ENCODE results near the gene A1CF.
"Not testable (repeated sequence)": the region's sequence is repeated elsewhere in the genome, so short reads cannot be mapped to it uniquely, and the experiment has no call there.

A1CF gene

GRCh38 chr10:50892467-50892866 is 7.0 kb upstream of the A1CF start:
- Mint-ChIP-seq H3K9me3 (no peaks in the 10 kb centered on the region), H3K4me1 (no peaks in the 10 kb centered on the region), H3K4me3 (no peak overlapping the region), H3K36me3 (no peaks in the 10 kb centered on the region), H3K27me3 (no peaks in the 10 kb centered on the region), H3K27ac (no peak overlapping the region)
- DNase-seq: no peak
- CTCF ChIA-PET: no interaction called here

DNA sequence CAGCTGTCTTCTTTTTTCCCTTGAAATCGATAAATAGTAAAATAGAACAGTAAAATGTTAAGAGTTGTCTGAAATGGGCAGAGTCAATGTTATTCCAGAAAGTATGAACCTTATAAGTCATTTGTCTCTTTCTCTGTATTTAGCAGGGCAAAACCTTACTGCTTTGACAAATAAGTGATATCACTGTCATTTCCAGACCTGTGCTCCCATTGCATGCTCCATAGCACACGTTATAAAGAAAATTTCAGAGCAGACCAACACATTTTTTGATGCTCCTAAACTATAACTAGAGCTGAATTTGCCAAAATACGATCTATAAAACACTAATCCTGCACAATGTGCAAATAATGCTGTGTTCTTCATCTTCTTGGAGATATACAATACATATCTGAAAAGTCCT is 1.1 kb downstream of the A1CF start:
- Mint-ChIP-seq H3K27ac (no peak overlapping the region), H3K4me1 (no peaks in the 10 kb centered on the region), H3K9me3 (no peaks in the 10 kb centered on the region), H3K4me3 (no peak overlapping the region), H3K27me3 (peaks cover 8% of the 10 kb centered on the region), H3K36me3 (no peaks in the 10 kb centered on the region)
- no peak for DNase-seq
- CTCF ChIA-PET: interaction anchor here (1.2 kb wide), 1 partner anchor 19 kb away, joined by 3 read pairs; no protein-coding TSS in a partner anchor

DNA sequence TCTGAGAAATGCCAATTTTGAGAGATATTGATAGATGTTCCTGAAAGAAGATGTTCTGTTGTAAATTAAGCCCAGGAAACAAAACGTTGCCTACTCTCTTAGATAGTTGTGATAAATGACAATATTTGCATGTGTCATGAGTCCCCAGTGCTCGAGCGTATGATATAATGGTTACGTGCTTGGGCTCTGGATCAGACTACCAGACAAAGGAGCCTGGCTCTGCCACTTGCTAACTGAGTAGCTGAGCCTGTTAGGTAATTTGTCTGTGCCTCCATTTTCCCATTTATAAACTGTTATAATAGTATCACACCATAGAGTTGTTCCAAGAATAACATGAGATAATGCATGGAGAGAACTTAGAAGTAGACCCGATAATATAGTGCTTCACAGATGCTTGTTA is 1.8 kb downstream of the A1CF start:
- H3K4me3 Mint-ChIP-seq: no peak overlapping the region
- no peaks in the 10 kb centered on the region for H3K4me1 Mint-ChIP-seq
- no peaks in the 10 kb centered on the region for H3K9me3 Mint-ChIP-seq
- no peaks in the 10 kb centered on the region for H3K36me3 Mint-ChIP-seq
- H3K27ac Mint-ChIP-seq: no peak overlapping the region
- CTCF ChIA-PET: no interaction called here
- H3K27me3 Mint-ChIP-seq: peaks cover 8% of the 10 kb centered on the region
- DNase-seq: no peak

DNA sequence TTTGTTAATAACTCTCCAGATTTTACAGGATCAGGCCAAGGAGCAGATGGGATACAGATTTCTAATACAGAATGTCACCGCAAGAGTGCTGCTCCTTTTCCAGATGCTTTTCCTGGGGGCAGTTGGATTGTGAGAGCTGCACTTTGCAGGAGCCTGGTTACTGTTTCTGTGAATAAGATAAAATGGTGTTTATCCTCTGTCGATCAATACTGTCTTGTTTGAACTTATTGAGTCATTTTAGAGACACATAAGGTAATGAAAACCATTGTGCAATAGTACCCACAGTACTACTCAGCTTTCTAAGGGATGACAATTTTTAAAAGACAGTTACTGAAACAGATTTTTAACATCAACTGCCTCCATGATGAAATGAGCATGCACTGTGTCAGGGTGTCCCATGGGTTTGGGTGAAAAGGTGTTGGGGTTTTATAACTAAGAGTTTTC is 2.9 kb downstream of the A1CF start:
- Mint-ChIP-seq H3K27ac (no peak overlapping the region), H3K9me3 (no peaks in the 10 kb centered on the region), H3K36me3 (no peaks in the 10 kb centered on the region), H3K4me1 (no peaks in the 10 kb centered on the region), H3K4me3 (no peak overlapping the region), H3K27me3 (peaks cover 8% of the 10 kb centered on the region)
- DNase-seq: no peak
- CTCF ChIA-PET: no interaction called here

DNA sequence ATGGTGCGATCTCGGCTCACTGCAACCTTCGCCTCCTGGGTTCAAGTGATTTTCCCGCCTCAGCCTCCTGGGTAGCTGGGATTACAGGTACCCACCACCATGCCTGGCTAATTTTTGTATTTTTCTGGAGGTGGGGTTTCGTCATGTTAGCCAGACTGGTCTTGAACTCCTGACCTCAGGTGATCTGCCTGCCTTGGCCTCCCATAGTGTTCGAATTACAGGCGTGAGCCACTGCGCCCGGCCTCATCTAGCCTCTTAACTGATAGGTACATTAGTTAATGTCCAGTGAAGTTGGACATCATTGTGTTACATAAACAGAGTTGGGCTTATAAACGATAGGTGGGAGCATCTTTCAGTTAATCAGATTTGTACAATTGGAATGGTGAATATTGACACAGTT is 4.4 kb downstream of the A1CF start:
- H3K9me3 Mint-ChIP-seq, H3K36me3 Mint-ChIP-seq, H3K27me3 Mint-ChIP-seq, DNase-seq, H3K4me1 Mint-ChIP-seq, H3K27ac Mint-ChIP-seq, CTCF ChIA-PET, H3K4me3 Mint-ChIP-seq: not testable (repeated sequence)

GRCh38 chr10:50876429-50876828 is 9.0 kb downstream of the A1CF start:
- Mint-ChIP-seq H3K4me3 (no peak overlapping the region), H3K27ac (no peak overlapping the region), H3K4me1 (no peaks in the 10 kb centered on the region), H3K27me3 (no peaks in the 10 kb centered on the region), H3K9me3 (no peaks in the 10 kb centered on the region), H3K36me3 (no peaks in the 10 kb centered on the region)
- no peak for DNase-seq
- CTCF ChIA-PET: no interaction called here

GRCh38 chr10:50874723-50875122 is 10.7 kb downstream of the A1CF start:
- CTCF ChIA-PET: no interaction called here
- no peak overlapping the region for H3K4me3 Mint-ChIP-seq
- H3K27me3 Mint-ChIP-seq: no peaks in the 10 kb centered on the region
- no peaks in the 10 kb centered on the region for H3K36me3 Mint-ChIP-seq
- DNase-seq: no peak
- no peak overlapping the region for H3K27ac Mint-ChIP-seq
- H3K4me1 Mint-ChIP-seq: no peaks in the 10 kb centered on the region
- no peaks in the 10 kb centered on the region for H3K9me3 Mint-ChIP-seq

GRCh38 chr10:50866317-50866716 is 19.1 kb downstream of the A1CF start:
- H3K36me3 Mint-ChIP-seq: no peaks in the 10 kb centered on the region
- CTCF ChIA-PET: interaction anchor here (1.2 kb wide), 1 partner anchor 19 kb away, joined by 4 read pairs; the partner anchor contains the start of gene A1CF
- H3K4me1 Mint-ChIP-seq: no peaks in the 10 kb centered on the region
- no peak overlapping the region for H3K27ac Mint-ChIP-seq
- no peak overlapping the region for H3K4me3 Mint-ChIP-seq
- no peak for DNase-seq
- H3K9me3 Mint-ChIP-seq: no peaks in the 10 kb centered on the region
- peaks cover 8% of the 10 kb centered on the region for H3K27me3 Mint-ChIP-seq

GRCh38 chr10:50862719-50863118 is 22.7 kb downstream of the A1CF start:
- Mint-ChIP-seq H3K36me3 (no peaks in the 10 kb centered on the region), H3K4me3 (no peak overlapping the region), H3K9me3 (no peaks in the 10 kb centered on the region), H3K27ac (no peak overlapping the region), H3K27me3 (peaks cover 10% of the 10 kb centered on the region), H3K4me1 (no peaks in the 10 kb centered on the region)
- CTCF ChIA-PET: no interaction called here
- no peak for DNase-seq

DNA sequence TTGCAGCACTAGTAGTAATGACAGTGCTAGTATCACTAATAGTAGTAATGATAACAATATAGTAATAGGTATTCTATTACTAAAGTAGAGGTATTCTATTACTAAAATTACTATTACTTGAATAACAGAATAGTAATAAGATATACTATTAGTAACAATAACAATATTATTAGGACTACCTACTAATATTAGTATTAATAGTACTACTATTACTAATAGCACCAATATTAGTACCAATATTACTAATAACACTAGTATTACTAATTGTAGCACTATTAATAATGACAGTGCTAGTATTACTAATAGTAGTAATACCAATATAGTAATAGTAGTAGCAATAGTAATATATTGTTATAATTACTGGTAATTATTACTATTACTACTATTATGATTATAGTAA is 24.1 kb downstream of the A1CF start:
- Mint-ChIP-seq H3K9me3 (no peaks in the 10 kb centered on the region), H3K27me3 (peaks cover 13% of the 10 kb centered on the region), H3K36me3 (no peaks in the 10 kb centered on the region), H3K4me1 (no peaks in the 10 kb centered on the region), H3K4me3 (no peak overlapping the region), H3K27ac (no peak overlapping the region)
- CTCF ChIA-PET: no interaction called here
- DNase-seq: no peak

GRCh38 chr10:50857579-50857978 is 27.8 kb downstream of the A1CF start:
- H3K36me3 Mint-ChIP-seq: no peaks in the 10 kb centered on the region
- no peak overlapping the region for H3K27ac Mint-ChIP-seq
- no peak for DNase-seq
- peaks cover 6% of the 10 kb centered on the region for H3K27me3 Mint-ChIP-seq
- H3K9me3 Mint-ChIP-seq: no peaks in the 10 kb centered on the region
- no peaks in the 10 kb centered on the region for H3K4me1 Mint-ChIP-seq
- CTCF ChIA-PET: no interaction called here
- no peak overlapping the region for H3K4me3 Mint-ChIP-seq

- no peaks in the 10 kb centered on the region for H3K9me3 Mint-ChIP-seq
- H3K4me3 Mint-ChIP-seq: no peak overlapping the region
- no peaks in the 10 kb centered on the region for H3K4me1 Mint-ChIP-seq
- DNase-seq: no peak
- peaks cover 9% of the 10 kb centered on the region for H3K27me3 Mint-ChIP-seq
- H3K27ac Mint-ChIP-seq: no peak overlapping the region
- CTCF ChIA-PET: no interaction called here
- no peaks in the 10 kb centered on the region for H3K36me3 Mint-ChIP-seq
Observed at GRCh38 chr10:50855461-50855860, 30.0 kb downstream of the A1CF start.

DNA sequence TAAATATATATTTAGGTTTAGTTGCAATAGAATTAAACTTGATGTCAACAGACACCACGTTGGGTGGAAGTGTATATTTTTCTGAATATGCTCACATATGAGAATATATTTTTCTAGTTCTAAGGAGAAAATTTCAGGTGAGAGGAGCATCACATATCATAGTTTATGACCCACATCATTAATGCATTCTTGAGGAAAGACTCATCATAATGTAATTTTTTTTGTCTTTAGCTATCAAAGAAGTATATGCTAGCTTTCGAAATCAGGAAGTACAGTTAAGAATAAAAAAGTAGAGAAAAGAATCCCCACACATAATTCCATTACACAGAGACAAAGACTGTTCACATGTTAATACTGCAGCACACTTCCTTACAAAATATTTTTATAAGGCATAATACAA is 30.4 kb downstream of the A1CF start:
- no peak overlapping the region for H3K27ac Mint-ChIP-seq
- no peaks in the 10 kb centered on the region for H3K9me3 Mint-ChIP-seq
- CTCF ChIA-PET: no interaction called here
- no peaks in the 10 kb centered on the region for H3K36me3 Mint-ChIP-seq
- DNase-seq: no peak
- peaks cover 9% of the 10 kb centered on the region for H3K27me3 Mint-ChIP-seq
- no peak overlapping the region for H3K4me3 Mint-ChIP-seq
- no peaks in the 10 kb centered on the region for H3K4me1 Mint-ChIP-seq

- CTCF ChIA-PET: no interaction called here
- no peaks in the 10 kb centered on the region for H3K9me3 Mint-ChIP-seq
- no peaks in the 10 kb centered on the region for H3K36me3 Mint-ChIP-seq
Observed at GRCh38 chr10:50853557-50853956, 31.9 kb downstream of the A1CF start.

DNA sequence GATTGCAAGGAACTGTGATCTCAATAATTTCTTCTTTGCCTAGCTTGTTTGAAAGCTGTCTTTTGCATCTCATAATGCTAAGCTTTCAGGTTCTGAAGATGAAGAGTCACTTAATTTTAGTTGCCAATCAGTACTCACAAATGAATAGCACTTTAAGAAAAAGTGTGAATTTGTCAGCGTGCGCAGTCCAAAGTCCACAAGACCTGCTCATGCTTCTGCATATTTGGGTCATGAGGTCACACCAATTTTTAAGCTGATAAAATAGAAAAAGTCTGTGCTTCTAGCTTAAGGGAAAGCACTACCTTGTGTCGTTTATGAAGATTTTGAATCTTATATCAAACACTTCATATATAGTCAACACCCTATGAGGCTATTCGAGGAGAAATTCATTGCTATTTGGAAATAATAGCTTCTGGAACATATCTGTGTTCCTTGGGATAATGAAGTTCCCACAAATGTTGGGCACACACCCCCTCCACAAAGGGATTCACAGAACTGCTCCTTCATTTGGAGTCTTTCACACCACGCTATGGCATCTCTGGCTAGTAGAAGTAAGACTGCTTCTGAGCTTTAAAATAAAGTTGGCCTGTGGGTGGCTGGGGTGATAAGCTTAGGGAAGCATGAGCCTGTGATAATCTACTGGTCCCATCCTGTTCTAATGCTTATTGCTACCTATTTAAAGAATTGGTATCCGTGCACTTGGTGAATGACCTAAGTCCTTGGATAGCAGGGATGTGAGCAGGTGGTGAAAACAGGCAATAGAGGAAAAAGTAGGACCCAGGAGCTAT is 33.3 kb downstream of the A1CF start:
- Mint-ChIP-seq H3K27me3 (peaks cover 3% of the 10 kb centered on the region), H3K4me1 (no peaks in the 10 kb centered on the region), H3K9me3 (no peaks in the 10 kb centered on the region), H3K4me3 (no peak overlapping the region), H3K27ac (no peak overlapping the region), H3K36me3 (no peaks in the 10 kb centered on the region)
- no peak for DNase-seq
- CTCF ChIA-PET: interaction anchor here (1.7 kb wide), 1 partner anchor 8 kb away, joined by 4 read pairs; no protein-coding TSS in a partner anchor

More at GRCh38 chr10:50853557-50853956, 31.9 kb downstream of the A1CF start:
- Mint-ChIP-seq H3K4me1 (no peaks in the 10 kb centered on the region), H3K27me3 (peaks cover 9% of the 10 kb centered on the region), H3K4me3 (no peak overlapping the region), H3K27ac (no peak overlapping the region)
- no peak for DNase-seq

Data from activated naive CD4-positive, alpha-beta T cell treated with anti-CD3 and anti-CD28 coated beads, Interleukin-2, amount 10 ng/mL, durations not matched to agents 7 days and 5 days (primary cell).